GM12878 (cell line): ENCODE results near the gene FAM90A1. TPM values are rescaled to one million over a fixed set of nuclear protein-coding genes. Genes with fewer than 3 reads are reported as not detected.
"Not testable (repeated sequence)": the region's sequence is repeated elsewhere in the genome, so short reads cannot be mapped to it uniquely, and the experiment has no call there.

Experiments used
- ATAC-seq: fragments of 200-7000 bp; cut with Tn5 transposase; 3 replicates; pipeline ENCODE4 v1.9.1; 2020; ENCODE audit warnings: mild to moderate bottlenecking, moderate library complexity
- BruUV-seq: library from RNA; stranded (reverse); fragments of 400-500 nt; replicated peaks from 2 replicates; lab custom pipeline; 2021; lab: Mats Ljungman, UMichigan
- CTCF ChIA-PET: fragments of 300-600 bp; sonication (Branson Sonifier 250); formaldehyde crosslinking; extraction: SDS; loops from one replicate; lab custom pipeline; 2021; ENCODE audit warnings: inconsistent platforms; lab: Yijun Ruan, JAX
- POLR2A ChIA-PET: fragments of 350-600 bp; formaldehyde crosslinking; extraction: SDS; loops from one replicate; lab custom pipeline; 2021; ENCODE audit warnings: inconsistent platforms; lab: Charles Lee
- RAD21 ChIA-PET: fragments of 300-600 bp; sonication (Branson Sonifier 250); formaldehyde crosslinking; loops from one replicate; lab custom pipeline; 2023; ENCODE audit warnings: antibody characterized with exemption; ENCODE audit not compliant: unreplicated experiment; lab: Charles Lee
- SMC1A ChIA-PET: fragments of 300-600 bp; sonication (Branson Sonifier 250); formaldehyde crosslinking; loops from one replicate; lab custom pipeline; 2023; ENCODE audit not compliant: unreplicated experiment, uncharacterized antibody; lab: Charles Lee
- DNase-seq: peaks from one replicate; pipeline ENCODE4 v3.0.0-alpha.2; 2011; ENCODE audit warnings: low read depth, low spot score
- FAIRE-seq: peaks from 3 replicates; lab custom pipeline; 2011; peaks lifted over from hg19 to GRCh38; lab: Jason Lieb, UNC
- H2AFZ ChIP-seq: 2 replicates; pipeline ENCODE4 v1.6.0; 2011; ENCODE audit warnings: low read depth, low read length, control low read depth; ENCODE audit not compliant: control insufficient read depth
- H3K27ac ChIP-seq: 2 replicates; pipeline ENCODE4 v1.5.1; 2011; ENCODE audit warnings: control low read depth; ENCODE audit not compliant: control insufficient read depth, insufficient read depth
- H3K27me3 ChIP-seq, 2 experiments: replicated peaks in 1 of 2; 2 replicates each; pipeline versions ENCODE4 v1.6.0 to v1.6.1; 2011; ENCODE audit warnings: low read length in 1 of 2; ENCODE audit not compliant: control insufficient read depth in 2 of 2, insufficient read depth in 2 of 2
- H3K36me3 ChIP-seq, 2 experiments: 2 replicates each; pipeline ENCODE4 v1.5.1; 2011; ENCODE audit warnings: low read length in 1 of 2; ENCODE audit not compliant: control insufficient read depth in 2 of 2, insufficient read depth in 2 of 2
- H3K4me1 ChIP-seq: 2 replicates; pipeline ENCODE4 v1.6.1; 2011; ENCODE audit warnings: mild to moderate bottlenecking, low read length, moderate library complexity, mixed read lengths; ENCODE audit not compliant: control insufficient read depth, insufficient read depth
- H3K4me2 ChIP-seq: 2 replicates; pipeline ENCODE4 v1.6.0; 2011; ENCODE audit warnings: control low read depth; ENCODE audit not compliant: control insufficient read depth, insufficient read depth
- H3K4me3 ChIP-seq: fragments of 200-600 bp; sonication (generic); 2 replicates; pipeline ENCODE4 v1.5.1; 2016
- H3K79me2 ChIP-seq: 2 replicates; pipeline ENCODE4 v1.6.0; 2011; ENCODE audit warnings: low read length; ENCODE audit not compliant: control insufficient read depth, insufficient read depth
- H3K9ac ChIP-seq: 2 replicates; pipeline ENCODE4 v1.8.0; 2011; ENCODE audit warnings: low read length, control low read depth, mixed read lengths; ENCODE audit not compliant: control insufficient read depth, insufficient read depth
- H3K9me3 ChIP-seq: replicated peaks from 3 replicates; pipeline ENCODE4 v1.5.1; 2011; ENCODE audit warnings: mild to moderate bottlenecking, low read length; ENCODE audit not compliant: control insufficient read depth, insufficient read depth
- H4K20me1 ChIP-seq: 2 replicates; pipeline ENCODE4 v1.6.0; 2011; ENCODE audit not compliant: control insufficient read depth, insufficient read depth
- BACH1 ChIP-seq: fragments of 450-650 bp; IDR thresholded peaks from 2 replicates; pipeline ENCODE4 v1.6.1; 2017; ENCODE audit warnings: mild to moderate bottlenecking, borderline replicate concordance
- DPF2 ChIP-seq: fragments of 450-650 bp; IDR thresholded peaks from 2 replicates; pipeline ENCODE4 v1.6.1; 2017; ENCODE audit warnings: mild to moderate bottlenecking
- GATAD2B ChIP-seq: fragments of 450-650 bp; conservative IDR thresholded peaks from 2 replicates; pipeline ENCODE4 v1.6.1; 2017; ENCODE audit warnings: low read depth, mild to moderate bottlenecking, moderate library complexity
- IKZF1 ChIP-seq: fragments of 450-650 bp; conservative IDR thresholded peaks from 2 replicates; pipeline ENCODE4 v1.6.1; 2017; ENCODE audit warnings: antibody characterized with exemption, mild to moderate bottlenecking
- NKRF ChIP-seq: fragments of 450-650 bp; conservative IDR thresholded peaks from 2 replicates; pipeline ENCODE4 v1.6.1; 2017; ENCODE audit warnings: mild to moderate bottlenecking, moderate library complexity
- POLR2A ChIP-seq: IDR thresholded peaks from 2 replicates; pipeline ENCODE4 v1.6.1; 2011; ENCODE audit warnings: low read depth, mild to moderate bottlenecking, low read length
- ZNF217 ChIP-seq: fragments of 450-650 bp; IDR thresholded peaks from 2 replicates; pipeline ENCODE4 v1.6.1; 2017; ENCODE audit warnings: antibody characterized with exemption, mild to moderate bottlenecking
- whole genome bisulfite sequencing: methylation state at CpG from one replicate; pipeline ENCODE4 v1.1.6; 2016; ENCODE audit warnings: low lambda C conversion rate; ENCODE audit not compliant: insufficient replicate concordance, insufficient coverage; ENCODE audit errors: missing lambda C conversion rate; 5-methylcytosine and 5-hydroxymethylcytosine counted together
- in situ Hi-C: fragments of 300-500 bp; cut with MboI; formaldehyde crosslinking; loops from 9 replicates; pipeline ENCODE4 v1.14.3; 2018; ENCODE audit warnings: mixed read lengths
- intact Hi-C: fragments of 100-400 bp; cut with micrococcal nuclease; formaldehyde crosslinking; loops from one replicate; pipeline ENCODE4 v1.14.2; 2022; ENCODE audit not compliant: unreplicated experiment
- polyA plus RNA-seq, 11 experiments: library from polyadenylated mRNA; depleted of rRNA in 4 of 11; unstranded in 6 of 11; stranded (reverse) in 5 of 11; fragments of >200 nt; fragmentation: Nextera tagmentation in 4 of 11; fragmentation: Illumina TruSeq in 1 of 11; extraction: Ambion mirVana in 4 of 11; extraction: Trizol in 1 of 11; gene quantifications; 1 replicate in 1 of 11; 2 replicates in 10 of 11; pipeline versions ENCODE4 v1.2.1 to v1.2.3, GENCODE V29; 2011 to 2016; ENCODE audit warnings: inconsistent platforms in 2 of 11, missing spikeins in 2 of 11, low read depth in 1 of 11
- total RNA-seq, 4 experiments: library from RNA; depleted of rRNA in 3 of 4; stranded (reverse); fragments of >200 nt in 3 of 4; fragmentation: Illumina TruSeq in 1 of 4; extraction: Trizol in 1 of 4; gene quantifications; 2 replicates each; pipeline versions ENCODE4 v1.2.1 to v1.2.3, GENCODE V29; 2013 to 2021

Gene FAM90A1
- total and polyA plus RNA-seq, 10 of the 15 experiments (the other 5 are each of a cell fraction or from before 2014, with no cell fraction given): 0.09 to 0.85 (median 0.46) TPM

- SMC1A ChIA-PET, DNase-seq, H4K20me1 ChIP-seq, BruUV-seq, H3K36me3 ChIP-seq, intact Hi-C loops, in situ Hi-C loops, POLR2A ChIA-PET, H3K4me1 ChIP-seq, H3K27me3 ChIP-seq, ATAC-seq, H3K79me2 ChIP-seq, H3K9me3 ChIP-seq, FAIRE-seq: not testable (repeated sequence)
- TF ChIP-seq NKRF: 0 out of 2 replicates have a peak, but pooled peaks have one; percentile 55
- TF ChIP-seq GATAD2B: 0 out of 2 replicates have a peak, but pooled peaks have one; percentile 23
- TF ChIP-seq POLR2A: peak; percentile 55; the same call in 1 of the 2 replicates
- 0 out of 2 replicates have a peak, but pooled peaks have one; percentile 11 for TF ChIP-seq IKZF1
- peak; percentile 38; the same call in 1 of the 2 replicates for TF ChIP-seq DPF2
- TF ChIP-seq ZNF217: 0 out of 2 replicates have a peak, but pooled peaks have one; percentile 23
- 0 out of 2 replicates have a peak, but pooled peaks have one; percentile 18 for TF ChIP-seq BACH1
- 3% methylated on average over 18 of the region's 28 CpGs for WGBS
- Histone ChIP-seq H3K27ac (peak overlapping the region; percentile 11; the same call in 1 of the 2 replicates), H3K9ac (peak overlapping the region; percentile 56; the same call in 1 of the 2 replicates), H3K4me3 (peak overlapping the region; percentile 76), H2AFZ (peak overlapping the region; percentile 72), H3K4me2 (peak overlapping the region; percentile 79; the same call in 1 of the 2 replicates)
- ChIA-PET CTCF (interaction anchor here (2.8 kb wide), 1 partner anchor 11 kb away, joined by 10 read pairs; no protein-coding TSS in a partner anchor), RAD21 (interaction anchor here (1.6 kb wide), 1 partner anchor 15 kb away, joined by 3 read pairs; the partner anchor contains the start of gene FAM90A1)
Measured at GRCh38 chr12:8242622-8242879, 15.1 kb upstream of the FAM90A1 start.
